ENCODE data around the gene GALNT2. TPM values are rescaled to one million over a fixed set of nuclear protein-coding genes. Genes with fewer than 3 reads are reported as not detected.

The GALNT2 gene
- total and polyA plus RNA-seq, 9 of the 15 experiments (the other 6 are each of a cell fraction or from before 2014, with no cell fraction given), result 1.6 to 106 (median 51.9) TPM

- TF ChIP-seq CTCF (IDR thresholded peaks at IDR 0.05 in 2 of 3, conservative IDR thresholded peaks at IDR 0.05 in 1 of 3; ENCODE audit: insufficient read depth in 2 of 3, low read depth in 1 of 3, low read length in 3 of 3), result peak; percentile 28 to 38 (median 33); a peak in 3 of 6 replicates
- no peak for TF ChIP-seq ELK1 (CRISPR knock-in tag; IDR thresholded peaks at IDR 0.05)
- TF ChIP-seq RAD21 (CRISPR knock-in tag; conservative IDR thresholded peaks at IDR 0.05 in 1 of 2, IDR thresholded peaks at IDR 0.05 in 1 of 2), result peak in 1 of 2 experiments; percentile 48; a peak in 2 of 4 replicates
Observed at GRCh38 chr1:230091473-230092231, 24.6 kb downstream of the GALNT2 start (continued).

- Histone ChIP-seq H3K27me3 (ENCODE audit: control insufficient read depth in 2 of 2, insufficient read depth in 2 of 2, low read length in 2 of 2) (no peaks in the 10 kb centered on the region), H3K9me1 (ENCODE audit: control insufficient read depth, insufficient read depth, low read length) (no peaks in the 10 kb centered on the region), H3K4me1 (replicated peaks in 1 of 2; ENCODE audit: control insufficient read depth in 2 of 2, insufficient read depth in 2 of 2, low read length in 2 of 2) (peaks cover 5 to 7% of the 10 kb centered on the region in 2 experiments; a peak in 4 of 5 replicates), H3K79me2 (ENCODE audit: control insufficient read depth, insufficient read depth, low read length) (peaks cover 85% of the 10 kb centered on the region), H3K27ac (ENCODE audit: extremely low read depth, low read depth, low read length) (no peak overlapping the region), H3K4me2 (ENCODE audit: insufficient read depth, low read length) (no peak overlapping the region), H4K20me1 (replicated peaks; ENCODE audit: control insufficient read depth, insufficient read depth, low read length) (peaks cover 15% of the 10 kb centered on the region), H3K4me3 (no peak overlapping the region), H3K9me3 (replicated peaks; ENCODE audit: control insufficient read depth, insufficient read depth, low read depth, low read length) (no peaks in the 10 kb centered on the region), H3K9ac (ENCODE audit: insufficient read depth in 1 of 2, low read depth in 2 of 2, low read length in 2 of 2) (peak overlapping the region in 1 of 2 experiments; percentile 39; a peak in 1 of 4 replicates), H2AFZ (ENCODE audit: low read depth, low read length) (no peak overlapping the region), H3K36me3 (ENCODE audit: control insufficient read depth, insufficient read depth, low read length) (peaks cover 34% of the 10 kb centered on the region)
- DNase-seq (ENCODE audit: extremely low read depth in 1 of 4, low spot score in 3 of 4) (no peak), ATAC-seq (no peak), FAIRE-seq (no peak)
- intact Hi-C loops (cut with micrococcal nuclease), result no loop called here
- peak; percentile 29; the same call in 1 of the 2 replicates for TF ChIP-seq CEBPG (CRISPR knock-in tag; IDR thresholded peaks at IDR 0.05)
- no peak for TF ChIP-seq CEBPG (tag; conservative IDR thresholded peaks at IDR 0.05 in 1 of 2, IDR thresholded peaks at IDR 0.05 in 1 of 2)
- peak; percentile 58 for TF ChIP-seq ATF3 (IDR thresholded peaks at IDR 0.05)
- no peak for TF ChIP-seq ATF3 (CRISPR knock-in tag; conservative IDR thresholded peaks at IDR 0.05)
- no peak for TF ChIP-seq KLF16 (IDR thresholded peaks at IDR 0.05)
- CTCF ChIA-PET (ENCODE audit: low intra/inter-chr PET ratio), result no interaction called here
- 91% methylated on average over 13 of the region's 14 CpGs for WGBS (ENCODE audit: insufficient coverage, low coverage, missing lambda C conversion rate)
- in situ Hi-C loops (cut with MboI), result no loop called here
- POLR2A ChIA-PET, result interaction anchor here (0.5 to 1.5 kb wide), 5 partner anchors 15 to 815 kb away, joined by 3 read pairs; no protein-coding TSS in a partner anchor
- BruUV-seq (replicated peaks), result no TSS peak
Observed at GRCh38 chr1:230094746-230095145, 27.7 kb downstream of the GALNT2 start.

Data from K562 (cell line).